GM12872 (cell line): ENCODE data around the gene RBM14.

Source experiments
- CTCF ChIP-seq: IDR thresholded peaks from 3 replicates; pipeline ENCODE4 v1.5.1; 2011; ENCODE audit warnings: low read depth, mild to moderate bottlenecking, low read length, moderate library complexity; ENCODE audit not compliant: insufficient read depth

The RBM14 gene

GRCh38 chr11:66643745-66644437, 27.5 kb downstream of the RBM14 start:
- TF ChIP-seq CTCF, result no peak

GRCh38 chr11:66646828-66647227, 30.4 kb downstream of the RBM14 start:
- TF ChIP-seq CTCF, result no peak

GRCh38 chr11:66649903-66650302, 33.5 kb downstream of the RBM14 start:
- no peak for TF ChIP-seq CTCF

GRCh38 chr11:66651016-66651415, 34.6 kb downstream of the RBM14 start:
- TF ChIP-seq CTCF, result no peak

- TF ChIP-seq CTCF, result no peak
Measured at GRCh38 chr11:66652651-66653050, 36.2 kb downstream of the RBM14 start.

GRCh38 chr11:66653123-66653522, 36.7 kb downstream of the RBM14 start:
- TF ChIP-seq CTCF, result no peak

- no peak for TF ChIP-seq CTCF
Measured at GRCh38 chr11:66659763-66660162, 43.3 kb downstream of the RBM14 start.

GRCh38 chr11:66663741-66664296, 47.4 kb downstream of the RBM14 start:
- no peak for TF ChIP-seq CTCF
